Epidermal melanocyte (primary cell): Measurements from ENCODE around the gene GPC5.

Source experiments
- DNase-seq: peaks from one replicate; pipeline ENCODE4 v3.0.0; 2011; ENCODE audit warnings: low spot score; ENCODE audit not compliant: insufficient read length

Gene GPC5

GRCh38 chr13:91454666-91455065, 56.2 kb downstream of the GPC5 start:
- DNase-seq, result no peak

GRCh38 chr13:91456837-91457236, 58.4 kb downstream of the GPC5 start:
- DNase-seq, result no peak

GRCh38 chr13:91459485-91459884, 61.1 kb downstream of the GPC5 start:
- no peak for DNase-seq

GRCh38 chr13:91464336-91464735, 65.9 kb downstream of the GPC5 start:
- no peak for DNase-seq

GRCh38 chr13:91467236-91467635, 68.8 kb downstream of the GPC5 start:
- no peak for DNase-seq

GRCh38 chr13:91468301-91468700, 69.9 kb downstream of the GPC5 start:
- no peak for DNase-seq

- DNase-seq, result no peak
Observed at GRCh38 chr13:91470084-91470621, 71.7 kb downstream of the GPC5 start.

GRCh38 chr13:91470681-91471080, 72.3 kb downstream of the GPC5 start:
- no peak for DNase-seq

- DNase-seq, result no peak
Observed at GRCh38 chr13:91482427-91482826, 84.0 kb downstream of the GPC5 start.

GRCh38 chr13:91491980-91492379, 93.6 kb downstream of the GPC5 start:
- no peak for DNase-seq

- DNase-seq, result no peak
Observed at GRCh38 chr13:91493442-91493841, 95.0 kb downstream of the GPC5 start.

GRCh38 chr13:91498298-91498697, 99.9 kb downstream of the GPC5 start:
- no peak for DNase-seq

GRCh38 chr13:91504216-91504615, 105.8 kb downstream of the GPC5 start:
- no peak for DNase-seq

- no peak for DNase-seq
Observed at GRCh38 chr13:91506759-91507158, 108.3 kb downstream of the GPC5 start.

- DNase-seq, result no peak
Observed at GRCh38 chr13:91510058-91510457, 111.6 kb downstream of the GPC5 start.

- DNase-seq, result no peak
Observed at GRCh38 chr13:91513790-91514189, 115.4 kb downstream of the GPC5 start.

GRCh38 chr13:91516799-91517198, 118.4 kb downstream of the GPC5 start:
- no peak for DNase-seq

- no peak for DNase-seq
Observed at GRCh38 chr13:91520952-91521351, 122.5 kb downstream of the GPC5 start.

GRCh38 chr13:91523116-91523515, 124.7 kb downstream of the GPC5 start:
- DNase-seq, result no peak

GRCh38 chr13:91526543-91527033, 128.2 kb downstream of the GPC5 start:
- DNase-seq, result no peak

- no peak for DNase-seq
Observed at GRCh38 chr13:91529739-91530482, 131.5 kb downstream of the GPC5 start.

- no peak for DNase-seq
Observed at GRCh38 chr13:91531646-91532045, 133.2 kb downstream of the GPC5 start.

- DNase-seq, result no peak
Observed at GRCh38 chr13:91533354-91533753, 134.9 kb downstream of the GPC5 start.
